ENCODE measurements around the gene ST7.

The ST7 gene

DNA sequence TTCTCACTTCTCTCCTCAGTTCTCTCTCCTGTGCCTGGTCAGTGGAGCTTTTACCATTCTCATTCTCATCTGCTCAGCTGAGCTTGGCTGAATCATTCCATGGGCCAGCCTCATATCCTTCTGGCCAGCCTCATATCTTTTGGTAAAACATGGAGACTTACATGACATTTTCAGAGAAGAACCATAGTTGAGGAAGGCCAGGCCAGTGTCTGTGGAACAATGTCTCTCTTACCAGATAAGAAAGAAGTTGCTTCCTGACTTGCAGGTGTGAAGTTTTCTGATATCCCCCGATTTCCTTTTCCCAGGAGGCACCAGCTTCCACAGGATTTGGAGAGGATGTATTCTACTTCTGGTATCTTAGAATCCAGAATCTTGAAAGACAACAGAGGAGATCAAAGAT lies 24.7 kb downstream of the ST7 start:
- DNase-seq (ENCODE audit: low spot score): no peak

GRCh38 chr7:116979430-116979829 lies 26.1 kb downstream of the ST7 start:
- no peak for DNase-seq (ENCODE audit: low spot score)

DNA sequence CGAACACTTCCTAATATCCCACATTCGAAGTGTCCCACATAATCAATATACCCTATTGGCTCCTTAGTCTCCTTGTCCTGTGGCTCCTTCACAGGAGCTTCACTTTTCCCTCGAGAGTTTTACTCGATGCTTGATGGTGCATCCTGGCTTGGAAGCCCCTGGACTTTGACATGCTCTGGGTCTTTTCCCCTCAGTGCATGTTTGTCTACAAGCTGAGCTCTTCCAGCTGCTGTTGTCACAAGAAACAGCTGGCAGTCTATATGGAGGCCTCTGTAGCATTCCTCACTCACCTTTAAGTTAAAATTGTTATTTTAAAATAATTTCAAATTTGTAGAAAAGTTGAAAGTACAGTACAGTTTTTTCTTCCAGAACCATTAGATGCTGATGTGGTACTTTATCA lies 27.1 kb downstream of the ST7 start:
- DNase-seq (ENCODE audit: low spot score): no peak

DNA sequence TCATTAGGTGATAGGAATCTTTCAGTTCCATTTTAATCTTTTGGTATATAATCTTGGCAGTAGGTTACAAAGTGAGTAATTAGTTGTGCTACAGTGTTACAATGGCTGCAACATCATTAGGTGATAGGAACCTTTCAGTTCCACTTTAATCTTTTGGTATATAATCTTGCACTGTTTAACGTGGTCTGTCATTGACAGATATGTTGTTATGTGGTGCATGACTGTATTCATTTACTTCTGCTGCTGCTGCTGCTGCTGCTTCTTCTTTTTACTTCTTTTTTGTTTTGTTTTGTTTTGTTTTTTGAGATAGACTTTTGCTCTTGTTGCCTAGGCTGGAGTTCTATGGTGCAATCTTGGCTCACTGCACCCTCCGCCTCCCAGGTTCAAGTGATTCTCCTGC lies 28.6 kb downstream of the ST7 start:
- DNase-seq (ENCODE audit: low spot score): no peak

DNA sequence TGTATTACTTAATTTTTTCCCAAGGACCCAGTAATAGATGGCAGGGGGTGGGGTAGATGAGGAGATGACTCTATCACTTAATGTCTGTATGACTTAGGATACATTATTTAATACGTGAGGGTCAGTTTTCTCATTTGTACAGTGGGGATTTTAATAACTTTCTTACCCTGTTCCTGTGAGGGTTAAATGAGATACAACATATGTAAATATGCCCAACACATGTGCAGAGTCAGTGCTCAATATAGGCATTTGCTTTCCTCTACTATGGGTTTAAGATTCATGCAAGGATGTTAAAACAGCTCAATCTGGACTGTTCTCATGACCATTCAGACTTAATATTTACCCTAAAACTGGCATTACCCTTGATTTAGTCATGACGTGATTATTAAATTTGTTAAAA lies 31.2 kb downstream of the ST7 start:
- DNase-seq (ENCODE audit: low spot score): no peak

DNA sequence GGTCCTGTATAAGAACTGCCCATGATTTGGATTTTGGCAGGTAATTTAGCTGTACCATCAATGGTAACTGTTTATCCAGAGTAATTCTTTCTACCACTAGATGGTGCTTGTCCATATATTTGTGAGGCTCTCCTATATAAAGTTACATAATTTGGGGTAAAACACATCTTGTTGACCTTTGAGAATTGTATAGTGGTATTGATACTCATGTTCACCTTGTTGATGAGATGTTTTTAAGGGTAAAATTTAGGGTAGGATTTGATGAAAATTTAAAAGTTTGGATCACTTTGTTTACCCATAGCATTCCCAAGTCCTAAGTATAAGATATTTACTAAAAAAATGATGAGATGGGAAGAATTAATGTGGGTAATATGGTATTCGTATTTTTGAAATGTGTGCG lies 31.6 kb downstream of the ST7 start:
- peak; percentile 57 for DNase-seq (ENCODE audit: low spot score)

- DNase-seq (ENCODE audit: low spot score): no peak
These were observed 32.3 kb downstream of the ST7 start for GRCh38 chr7:116985575-116985974.

DNA sequence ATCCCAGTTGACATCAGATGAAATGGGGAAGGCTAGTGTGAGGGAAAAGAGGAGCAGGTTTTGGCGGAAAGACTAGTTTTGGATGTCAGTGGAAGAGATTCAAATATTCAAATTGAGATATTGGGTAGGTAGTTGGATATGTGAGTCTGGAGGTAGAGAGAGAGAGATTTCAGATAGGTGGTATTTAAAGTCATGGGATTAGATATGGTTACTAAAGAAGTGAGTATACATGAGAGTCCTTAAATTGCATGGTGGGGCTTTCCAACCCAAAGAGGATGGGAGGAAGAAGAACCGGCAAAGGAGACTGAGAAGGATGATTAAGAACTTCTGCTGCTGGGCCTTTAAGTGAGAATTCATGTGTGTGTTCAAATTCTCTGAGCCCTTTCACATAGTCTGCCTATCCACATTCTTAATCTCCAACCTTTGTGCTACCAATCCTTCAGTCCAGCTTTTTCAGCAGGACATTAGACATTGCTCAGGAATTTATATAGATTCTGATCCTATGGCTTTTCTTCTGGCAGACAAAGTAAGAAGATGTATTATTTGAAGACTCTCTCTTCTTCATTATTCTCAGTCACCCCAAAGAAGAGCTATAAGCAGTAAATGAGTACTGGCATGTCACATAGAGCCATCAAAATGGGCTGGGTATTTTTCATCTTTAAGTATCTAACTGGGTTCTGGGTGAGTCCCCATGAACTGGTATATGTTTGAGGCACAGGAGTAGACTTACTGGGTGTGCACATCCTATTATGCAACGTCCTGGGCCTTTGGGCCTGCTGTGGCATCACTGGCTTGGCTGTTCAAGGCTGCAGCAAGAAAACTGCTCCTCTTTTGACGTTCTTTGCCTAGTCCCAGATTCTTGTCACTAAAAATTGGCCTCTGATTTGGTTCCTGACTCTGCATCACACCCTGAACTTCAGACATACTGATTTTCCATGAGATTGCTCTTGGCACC lies 33.6 kb downstream of the ST7 start:
- peak; percentile 17 for DNase-seq (ENCODE audit: low spot score)

DNA sequence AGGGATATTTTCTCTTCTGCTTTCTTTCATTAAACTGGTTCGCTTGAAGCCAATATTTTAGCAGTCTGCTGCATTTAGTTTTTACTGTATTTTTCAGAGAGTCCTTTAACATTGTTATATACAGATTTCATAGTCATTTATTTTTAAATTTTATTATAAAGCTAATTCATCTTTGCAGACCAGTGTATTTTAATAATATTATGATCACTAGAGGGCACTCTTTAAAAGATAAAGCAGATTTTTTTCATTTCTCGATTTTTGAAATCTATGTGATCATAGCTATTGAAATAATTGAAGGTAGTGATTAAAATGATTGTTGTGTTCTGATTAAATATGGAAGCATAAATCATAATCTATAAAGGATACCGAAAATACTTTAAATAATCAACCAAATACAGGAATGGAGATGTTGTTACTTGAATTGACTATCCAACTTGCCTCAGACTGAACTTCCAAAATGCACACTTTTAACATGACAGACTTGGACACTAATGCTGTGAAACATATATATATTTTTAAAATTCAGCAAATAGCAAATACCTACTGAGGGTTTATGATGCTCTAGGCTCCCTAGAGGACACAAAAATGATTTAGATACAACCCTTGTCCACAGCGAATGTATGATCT lies 35.2 kb downstream of the ST7 start:
- peak; percentile 34 for DNase-seq (ENCODE audit: low spot score)

DNA sequence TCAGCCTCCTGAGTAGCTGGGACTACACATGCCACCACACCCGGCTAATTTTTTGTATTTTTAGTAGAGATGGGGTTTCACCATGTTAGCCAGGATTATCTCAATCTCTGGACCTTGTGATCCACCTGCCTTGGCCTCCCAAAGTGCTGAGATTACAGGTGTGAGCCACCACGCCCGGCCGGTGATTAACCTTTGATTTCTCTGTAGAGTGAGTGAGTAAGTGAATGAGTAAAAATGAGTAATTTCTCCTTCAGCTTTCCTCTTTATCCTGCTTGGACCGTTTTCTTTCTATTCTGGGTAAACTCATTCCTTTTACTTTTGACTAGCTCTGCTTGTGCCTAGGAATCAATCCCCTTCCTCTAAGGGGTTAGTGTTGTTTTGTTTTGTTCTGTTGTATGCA lies 36.8 kb downstream of the ST7 start:
- no peak for DNase-seq (ENCODE audit: low spot score)

DNA sequence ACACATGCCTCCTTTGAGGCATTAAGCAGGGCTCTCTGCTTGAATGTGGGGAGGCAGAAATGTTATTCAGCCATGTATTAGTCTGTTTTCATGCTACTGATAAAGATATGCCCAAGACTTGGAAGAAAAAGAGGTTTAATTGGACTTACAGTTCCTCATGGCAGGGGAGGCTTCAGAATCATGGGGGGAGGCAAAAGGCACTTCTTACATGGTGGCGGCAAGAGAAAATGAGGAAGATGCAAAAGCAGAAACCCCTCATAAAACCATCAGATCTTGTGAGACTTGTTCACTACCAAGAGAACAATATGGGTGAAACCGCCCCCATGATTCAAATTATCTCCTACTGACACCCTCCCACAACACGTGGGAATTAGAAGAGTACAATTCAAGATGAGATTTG lies 37.9 kb downstream of the ST7 start:
- DNase-seq (ENCODE audit: low spot score): no peak

- no peak for DNase-seq (ENCODE audit: low spot score)
These were observed 41.3 kb downstream of the ST7 start for GRCh38 chr7:116994611-116995010.

DNA sequence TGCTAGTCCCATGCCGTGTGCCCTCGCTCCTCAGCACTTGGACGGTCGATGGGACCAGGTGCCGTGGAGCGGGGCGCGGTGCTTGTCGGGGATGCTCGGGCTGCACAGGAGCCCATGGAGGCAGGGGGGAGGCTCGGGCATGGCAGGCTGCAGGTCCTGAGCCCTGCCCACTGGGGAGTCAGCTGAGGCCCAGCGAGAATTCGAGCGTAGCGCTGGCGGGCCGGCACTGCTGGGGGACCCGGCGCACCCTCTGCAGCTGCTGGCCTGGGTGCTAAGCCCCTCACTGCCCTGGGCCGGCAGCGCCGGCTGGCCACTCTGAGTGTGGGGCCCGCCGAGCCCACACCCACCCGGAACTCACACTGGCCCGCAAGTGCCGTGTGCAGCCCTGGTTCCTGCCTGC lies 44.7 kb downstream of the ST7 start:
- no peak for DNase-seq (ENCODE audit: low spot score)

- no peak for DNase-seq (ENCODE audit: low spot score)
These were observed 45.4 kb downstream of the ST7 start for GRCh38 chr7:116998567-116999175.

DNA sequence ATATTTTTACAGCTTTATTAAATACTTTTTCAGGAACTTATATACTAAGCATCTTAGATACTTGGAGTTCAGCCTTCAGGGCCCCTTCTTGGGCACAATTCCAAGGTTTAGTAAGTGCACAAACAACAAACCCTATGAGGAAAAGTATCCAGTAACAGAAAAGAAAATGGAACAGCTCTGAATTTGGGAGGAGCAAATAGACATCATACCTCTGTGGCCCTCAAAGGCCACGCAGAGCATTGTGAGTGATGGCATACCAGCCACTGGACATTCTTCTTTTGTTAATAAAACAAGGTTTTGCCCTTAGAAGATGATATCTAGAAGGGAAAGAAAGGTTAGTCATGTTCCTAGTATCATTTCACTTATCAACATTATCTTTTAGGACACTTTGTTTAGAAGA lies 46.0 kb downstream of the ST7 start:
- no peak for DNase-seq (ENCODE audit: low spot score)

DNA sequence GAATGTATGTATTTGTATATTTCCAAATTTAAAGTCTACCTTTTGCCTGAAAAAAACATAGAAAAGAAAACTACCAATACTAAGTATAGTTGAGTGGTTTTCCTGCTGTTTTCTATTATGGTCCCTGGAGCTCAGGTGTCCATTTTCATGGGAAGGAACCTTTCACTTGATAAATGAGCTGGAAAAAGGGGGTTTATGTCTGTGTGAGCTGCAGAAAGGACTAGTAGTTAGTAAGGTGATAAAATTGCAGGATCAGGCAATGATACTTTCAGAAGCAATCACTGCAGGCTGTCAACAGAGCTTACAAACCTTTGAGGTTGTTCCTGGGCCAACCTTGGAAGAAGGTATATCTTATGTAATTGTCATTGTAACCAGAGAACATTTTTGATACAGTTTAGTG lies 48.0 kb downstream of the ST7 start:
- DNase-seq (ENCODE audit: low spot score): no peak

- DNase-seq (ENCODE audit: low spot score): peak; percentile 21
These were observed 51.6 kb downstream of the ST7 start for GRCh38 chr7:117004899-117005298.

DNA sequence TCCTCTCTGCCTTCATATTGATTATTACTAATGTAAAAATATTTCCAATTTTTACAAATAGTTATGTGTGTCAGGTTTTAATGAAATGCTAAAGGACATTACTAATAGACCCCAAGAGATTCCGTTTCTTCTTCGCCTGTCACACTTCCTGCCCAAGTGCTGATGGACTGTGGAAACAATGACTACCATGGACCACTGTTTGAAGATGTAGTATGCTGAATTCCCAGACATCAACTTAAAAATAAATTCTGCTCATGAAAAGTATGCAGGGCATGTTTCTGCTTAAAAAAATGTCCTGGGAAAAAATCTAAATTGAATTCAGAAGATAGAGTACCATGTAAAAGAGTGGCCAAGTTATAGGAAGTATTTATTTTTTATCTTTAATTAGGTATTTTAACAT lies 52.1 kb downstream of the ST7 start:
- no peak for DNase-seq (ENCODE audit: low spot score)

DNA sequence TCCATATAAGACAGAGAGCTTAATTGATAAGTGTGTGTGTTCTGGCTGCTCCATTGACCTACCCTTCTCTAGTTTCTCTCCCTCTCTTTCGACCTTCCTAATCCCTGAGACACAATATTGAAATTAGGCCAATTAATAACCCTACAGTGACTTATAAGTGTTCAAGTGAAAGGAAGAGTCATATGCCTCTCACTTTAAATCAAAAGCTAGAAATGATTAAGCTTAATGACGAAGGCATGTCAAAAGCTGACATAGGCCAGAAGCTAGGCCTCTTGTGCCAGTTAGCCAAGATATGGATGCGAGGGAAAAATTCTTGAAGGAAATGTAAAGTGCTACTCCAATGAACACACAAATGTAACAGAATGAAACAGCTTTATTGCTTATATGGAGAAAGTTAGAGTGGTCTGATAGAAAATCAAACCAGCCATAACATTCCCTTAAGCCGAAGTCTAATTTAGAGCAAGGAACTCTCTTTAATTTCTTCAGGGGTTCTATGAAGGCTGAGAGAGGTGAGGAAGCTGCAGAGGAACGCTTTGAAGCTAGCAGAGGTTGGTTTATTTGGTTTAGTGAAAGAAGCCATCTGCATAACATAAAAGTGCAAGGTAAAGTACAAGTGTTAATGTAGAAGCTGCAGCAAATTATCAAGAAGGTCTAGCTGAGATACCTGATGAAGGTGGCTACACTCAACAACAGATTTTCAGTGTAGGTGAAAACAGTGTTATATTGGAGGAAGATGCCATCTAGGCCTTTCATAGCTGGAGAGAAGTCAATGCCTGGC lies 53.8 kb downstream of the ST7 start:
- DNase-seq (ENCODE audit: low spot score): no peak

GRCh38 chr7:117008118-117008885 lies 55.0 kb downstream of the ST7 start:
- DNase-seq (ENCODE audit: low spot score): no peak

- peak; percentile 20 for DNase-seq (ENCODE audit: low spot score)
These were observed 55.7 kb downstream of the ST7 start for GRCh38 chr7:117008886-117009531.
